IMR-90 (cell line): Measurements from ENCODE around the gene KRTAP1-5.
A peak's percentile ranks its signal among the peaks of the same experiment; 100 is the strongest.

Experiments
- CEBPB ChIP-seq: IDR thresholded peaks from 2 replicates; pipeline ENCODE4 v1.6.1; 2012; ENCODE audit warnings: low read depth, low read length, improper control_type of control experiment
- CTCF ChIP-seq: conservative IDR thresholded peaks from 2 replicates; pipeline ENCODE4 v1.5.1; 2012; ENCODE audit warnings: mild to moderate bottlenecking, low read depth, low read length, improper control_type of control experiment
- ELK1 ChIP-seq: fragments of 150-350 bp; IDR thresholded peaks from 2 replicates; pipeline ENCODE4 v1.6.1; 2016; ENCODE audit warnings: low read depth, mild to moderate bottlenecking, low read length, moderate library complexity, borderline replicate concordance
- FOS ChIP-seq: fragments of 150-350 bp; IDR thresholded peaks from 2 replicates; pipeline ENCODE4 v1.6.1; 2016; ENCODE audit warnings: low read depth, low read length
- MXI1 ChIP-seq: IDR thresholded peaks from 2 replicates; pipeline ENCODE4 v1.6.1; 2012; ENCODE audit warnings: low read depth, mild to moderate bottlenecking, low read length, moderate library complexity, borderline replicate concordance
- POLR2A ChIP-seq: IDR thresholded peaks from 2 replicates; pipeline ENCODE4 v1.6.1; 2012; ENCODE audit warnings: mild to moderate bottlenecking, low read depth, low read length
- RAD21 ChIP-seq: IDR thresholded peaks from 2 replicates; pipeline ENCODE4 v1.6.1; 2012; ENCODE audit warnings: low read length, improper control_type of control experiment

- TF ChIP-seq CTCF (no peak), FOS (peak; percentile 19; the same call in 1 of the 2 replicates), MXI1 (no peak), POLR2A (no peak), CEBPB (no peak), ELK1 (no peak), RAD21 (0 out of 2 replicates have a peak, but pooled peaks have one; percentile 1)
These were observed 21.4 kb upstream of the KRTAP1-5 start for GRCh38 chr17:41048441-41048840.
